Central memory CD8-positive, alpha-beta T cell (primary cell): ENCODE results near the gene MFRP.
"Not testable (repeated sequence)": the region's sequence is repeated elsewhere in the genome, so short reads cannot be mapped to it uniquely, and the experiment has no call there.

ENCODE experiments used
- ATAC-seq: fragments of 150-1000 bp; cut with Tn5 transposase; replicated peaks from 2 replicates; pipeline ENCODE4 v1.10.0; 2022; ENCODE audit warnings: mild to moderate bottlenecking, moderate FRiP score, moderate number of reproducible peaks; ENCODE audit not compliant: poor library complexity, severe bottlenecking; ENCODE audit errors: extremely low read depth
- DNase-seq, 2 donors: peaks; one replicate each; pipeline ENCODE4 v3.0.0; 2021; ENCODE audit warnings: low spot score in 2 of 2
- H3K27ac Mint-ChIP-seq: one replicate; pipeline ENCODE4 v1.8.0; 2022; ENCODE audit warnings: low read depth, mild to moderate bottlenecking, moderate library complexity, mixed read lengths
- H3K27me3 Mint-ChIP-seq: one replicate; pipeline ENCODE4 v1.8.0; 2022; ENCODE audit warnings: mixed read lengths
- H3K36me3 Mint-ChIP-seq: one replicate; pipeline ENCODE4 v1.8.0; 2022; ENCODE audit warnings: mild to moderate bottlenecking, moderate library complexity, mixed read lengths; ENCODE audit not compliant: insufficient read depth
- H3K4me1 Mint-ChIP-seq: one replicate; pipeline ENCODE4 v1.8.0; 2022; ENCODE audit warnings: mixed read lengths
- H3K4me3 Mint-ChIP-seq: one replicate; pipeline ENCODE4 v1.8.0; 2022; ENCODE audit warnings: mild to moderate bottlenecking, moderate library complexity, mixed read lengths
- H3K9me3 Mint-ChIP-seq: one replicate; pipeline ENCODE4 v1.8.0; 2022; ENCODE audit warnings: mixed read lengths

MFRP gene

DNA sequence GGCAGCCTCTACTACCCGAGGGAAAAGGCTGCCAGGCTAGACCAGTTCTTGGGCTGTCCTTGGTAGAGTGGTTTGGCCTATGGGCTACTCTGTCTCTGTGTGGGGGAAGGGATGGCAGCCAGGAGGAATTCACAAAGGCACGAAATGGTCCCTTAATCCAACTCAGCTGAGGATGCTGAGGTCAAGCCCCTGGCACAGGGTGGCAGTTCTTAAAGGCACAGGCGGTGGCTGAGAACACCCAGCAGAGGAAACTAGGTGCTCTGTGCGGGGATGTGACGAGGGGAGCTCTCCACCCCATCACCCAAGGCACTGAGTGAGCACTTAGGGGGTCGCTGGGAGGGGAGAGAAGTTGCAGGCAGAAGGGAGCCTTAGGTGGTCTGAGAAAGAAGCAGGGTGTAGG is at the start of gene MFRP:
Gene MFRP, minus strand, starts transcription at position 101 of the 400 bp plus-strand sequence. CDS start 192 bp downstream, outside the sequence.
- DNase-seq (no peak), ATAC-seq (no peak)
- peaks cover 73% of the 10 kb centered on the region for H3K27me3 Mint-ChIP-seq
- no peaks in the 10 kb centered on the region for H3K9me3 Mint-ChIP-seq
- no peak within 1 kb of the TSS for H3K4me3 Mint-ChIP-seq
- no peaks in the 10 kb centered on the region for H3K4me1 Mint-ChIP-seq
- no peaks in the 10 kb centered on the region for H3K36me3 Mint-ChIP-seq
- no peak within 1 kb of the TSS for H3K27ac Mint-ChIP-seq

DNA sequence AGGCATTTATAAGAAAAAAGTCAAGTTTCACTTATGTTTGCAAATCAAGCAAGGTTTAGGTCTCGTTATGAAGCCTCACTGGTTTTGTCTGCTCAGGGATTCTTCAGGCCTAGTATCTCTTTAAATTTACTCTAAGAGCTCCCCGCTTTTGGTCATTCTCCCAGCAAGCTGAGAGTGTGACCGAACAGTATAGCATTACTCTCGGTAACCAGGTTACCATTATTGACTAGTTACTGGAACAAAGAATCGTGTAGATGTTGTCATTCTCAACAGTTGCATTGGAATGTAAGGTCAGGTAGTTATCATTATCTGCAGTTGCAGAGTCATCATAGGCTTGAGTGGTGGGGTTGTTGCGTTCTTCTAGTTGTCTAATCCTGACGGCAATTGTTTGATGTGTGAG is 44.8 kb upstream of the MFRP start:
- no peaks in the 10 kb centered on the region for H3K9me3 Mint-ChIP-seq
- peaks cover 44% of the 10 kb centered on the region for H3K27me3 Mint-ChIP-seq
- no peak overlapping the region for H3K4me3 Mint-ChIP-seq
- H3K4me1 Mint-ChIP-seq: no peaks in the 10 kb centered on the region
- no peak for DNase-seq
- H3K27ac Mint-ChIP-seq: no peak overlapping the region
- ATAC-seq: no peak
- no peaks in the 10 kb centered on the region for H3K36me3 Mint-ChIP-seq

DNA sequence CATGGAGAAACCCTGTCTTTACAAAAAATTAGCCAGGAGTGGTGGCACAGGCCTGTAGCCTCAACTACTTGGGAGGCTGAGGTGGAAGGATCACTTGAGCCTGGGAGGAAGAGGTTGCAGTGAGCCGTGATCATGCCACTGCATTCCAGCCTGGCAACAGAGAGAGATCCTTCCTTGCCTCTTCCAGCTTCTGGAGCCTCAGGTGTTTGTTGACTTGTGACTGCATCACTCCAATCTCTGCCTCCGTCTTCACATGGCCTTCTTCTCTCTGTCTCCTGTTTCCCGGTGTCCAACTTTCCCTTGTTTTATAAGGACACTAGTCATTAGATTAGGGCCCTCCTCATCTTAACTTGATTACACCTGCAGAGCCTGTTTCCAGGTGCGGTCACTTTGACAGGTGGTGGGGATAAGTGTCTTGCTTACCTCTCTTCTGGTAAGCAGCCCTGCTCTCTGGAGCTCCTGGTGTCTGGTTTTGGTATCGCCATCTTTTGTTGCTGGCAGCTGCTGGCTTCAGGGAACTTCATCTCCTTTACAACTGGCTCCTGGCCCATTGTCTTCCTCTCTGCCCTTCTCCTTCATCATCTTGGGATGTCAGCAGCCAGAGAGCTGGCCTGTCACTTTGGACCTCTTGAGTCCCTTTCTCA is 43.2 kb upstream of the MFRP start:
- ATAC-seq (no peak), DNase-seq (no peak)
- H3K27ac Mint-ChIP-seq: no peak overlapping the region

DNA sequence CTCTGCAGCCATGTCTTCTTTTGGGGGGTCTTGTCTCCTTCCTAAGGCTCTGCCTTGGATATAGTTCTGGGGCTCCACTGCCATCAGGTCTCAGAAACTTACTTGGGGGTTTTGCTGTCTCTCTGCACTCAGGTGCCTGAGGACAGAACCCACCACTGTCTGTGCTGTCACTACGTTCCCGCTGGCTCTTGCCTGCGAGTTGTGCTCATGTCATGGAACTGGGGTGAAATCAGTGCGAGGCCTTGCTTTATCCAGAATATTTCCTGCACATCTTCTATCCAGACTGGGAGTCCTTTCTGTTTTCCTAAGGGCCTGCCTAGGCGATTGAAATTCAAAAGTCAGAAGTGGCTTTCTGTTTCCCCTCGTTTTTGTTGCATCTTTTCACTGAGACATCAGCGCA is 41.6 kb upstream of the MFRP start:
- no peak overlapping the region for H3K4me3 Mint-ChIP-seq
- DNase-seq: no peak
- H3K9me3 Mint-ChIP-seq: no peaks in the 10 kb centered on the region
- no peaks in the 10 kb centered on the region for H3K4me1 Mint-ChIP-seq
- no peaks in the 10 kb centered on the region for H3K36me3 Mint-ChIP-seq
- no peak for ATAC-seq
- H3K27me3 Mint-ChIP-seq: peaks cover 25% of the 10 kb centered on the region
- no peak overlapping the region for H3K27ac Mint-ChIP-seq

More for the DNA sequence above, 43.2 kb upstream of the MFRP start:
- Mint-ChIP-seq H3K9me3 (no peaks in the 10 kb centered on the region), H3K4me3 (no peak overlapping the region), H3K36me3 (no peaks in the 10 kb centered on the region), H3K27me3 (peaks cover 35% of the 10 kb centered on the region), H3K4me1 (no peaks in the 10 kb centered on the region)

DNA sequence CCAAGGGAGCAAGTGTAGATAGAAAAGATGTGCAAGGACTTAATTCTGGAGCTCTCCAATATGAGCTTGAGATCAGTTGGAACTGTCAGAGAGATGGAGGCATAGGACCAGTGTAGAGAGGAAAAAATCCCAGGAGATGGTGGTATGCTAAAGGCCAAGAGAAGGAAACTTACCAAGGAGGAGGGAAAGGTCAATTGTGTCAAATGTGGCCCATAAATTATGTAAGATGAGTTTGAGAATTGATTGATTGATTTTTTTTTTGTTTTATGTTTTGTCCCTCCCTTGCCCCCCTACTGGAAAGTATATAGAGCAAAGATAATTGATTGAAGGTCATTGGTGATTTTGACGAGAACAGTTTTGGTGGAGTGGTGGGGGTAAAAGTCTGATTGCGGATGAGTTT is 37.8 kb upstream of the MFRP start:
- Mint-ChIP-seq H3K4me1 (no peaks in the 10 kb centered on the region), H3K4me3 (no peak overlapping the region), H3K36me3 (peaks cover 4% of the 10 kb centered on the region), H3K9me3 (no peaks in the 10 kb centered on the region), H3K27me3 (peaks cover under 1% of the 10 kb centered on the region), H3K27ac (no peak overlapping the region)
- no peak for ATAC-seq
- DNase-seq: no peak

DNA sequence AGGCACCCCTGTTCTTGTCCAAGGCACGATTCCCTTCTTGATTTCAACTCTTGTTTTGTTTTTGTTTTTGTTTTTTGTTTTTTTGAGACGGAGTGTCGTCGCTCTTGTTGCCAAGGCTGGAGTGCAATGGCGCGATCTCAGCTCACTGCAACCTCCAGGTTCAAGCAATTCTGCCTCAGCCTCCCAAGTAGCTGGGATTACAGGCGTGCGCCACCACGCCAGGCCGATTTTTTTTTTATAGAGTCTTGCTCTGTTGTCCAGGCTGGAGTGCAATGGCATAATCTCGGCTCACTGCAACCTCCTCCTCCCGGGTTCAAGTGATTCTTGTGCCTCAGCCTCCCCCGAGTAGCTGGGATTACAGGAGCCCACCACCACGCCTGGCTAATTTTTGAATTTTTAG is 36.0 kb upstream of the MFRP start:
- not testable (repeated sequence) for H3K4me1 Mint-ChIP-seq, H3K4me3 Mint-ChIP-seq

DNA sequence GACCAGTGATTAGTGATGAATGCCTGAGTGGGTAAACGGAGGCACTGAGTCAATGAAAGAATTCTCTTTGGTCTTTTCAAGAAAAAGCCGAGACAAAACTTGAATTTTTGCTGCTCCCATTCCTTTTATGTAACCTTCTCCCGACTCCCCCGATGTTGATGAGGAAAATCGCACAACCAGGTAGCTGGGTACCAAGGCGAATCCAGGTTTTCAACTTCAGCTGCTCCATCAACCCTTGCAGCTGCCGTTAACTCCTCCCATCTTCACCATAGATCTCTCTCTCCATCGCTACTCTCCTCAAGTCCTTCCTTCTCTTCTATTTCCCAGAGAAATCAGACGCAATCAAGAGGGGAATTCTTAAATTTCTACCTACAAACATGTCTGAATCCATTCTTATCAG is 35.6 kb upstream of the MFRP start:
- no peaks in the 10 kb centered on the region for H3K27me3 Mint-ChIP-seq
- H3K36me3 Mint-ChIP-seq: peaks cover 6% of the 10 kb centered on the region
- no peak for DNase-seq
- no peaks in the 10 kb centered on the region for H3K9me3 Mint-ChIP-seq
- ATAC-seq: no peak
- H3K27ac Mint-ChIP-seq: no peak overlapping the region
- no peak overlapping the region for H3K4me3 Mint-ChIP-seq
- H3K4me1 Mint-ChIP-seq: no peaks in the 10 kb centered on the region

More for the DNA sequence above, 36.0 kb upstream of the MFRP start:
- not testable (repeated sequence) for H3K27me3 Mint-ChIP-seq, H3K9me3 Mint-ChIP-seq, H3K27ac Mint-ChIP-seq, H3K36me3 Mint-ChIP-seq, ATAC-seq, DNase-seq

DNA sequence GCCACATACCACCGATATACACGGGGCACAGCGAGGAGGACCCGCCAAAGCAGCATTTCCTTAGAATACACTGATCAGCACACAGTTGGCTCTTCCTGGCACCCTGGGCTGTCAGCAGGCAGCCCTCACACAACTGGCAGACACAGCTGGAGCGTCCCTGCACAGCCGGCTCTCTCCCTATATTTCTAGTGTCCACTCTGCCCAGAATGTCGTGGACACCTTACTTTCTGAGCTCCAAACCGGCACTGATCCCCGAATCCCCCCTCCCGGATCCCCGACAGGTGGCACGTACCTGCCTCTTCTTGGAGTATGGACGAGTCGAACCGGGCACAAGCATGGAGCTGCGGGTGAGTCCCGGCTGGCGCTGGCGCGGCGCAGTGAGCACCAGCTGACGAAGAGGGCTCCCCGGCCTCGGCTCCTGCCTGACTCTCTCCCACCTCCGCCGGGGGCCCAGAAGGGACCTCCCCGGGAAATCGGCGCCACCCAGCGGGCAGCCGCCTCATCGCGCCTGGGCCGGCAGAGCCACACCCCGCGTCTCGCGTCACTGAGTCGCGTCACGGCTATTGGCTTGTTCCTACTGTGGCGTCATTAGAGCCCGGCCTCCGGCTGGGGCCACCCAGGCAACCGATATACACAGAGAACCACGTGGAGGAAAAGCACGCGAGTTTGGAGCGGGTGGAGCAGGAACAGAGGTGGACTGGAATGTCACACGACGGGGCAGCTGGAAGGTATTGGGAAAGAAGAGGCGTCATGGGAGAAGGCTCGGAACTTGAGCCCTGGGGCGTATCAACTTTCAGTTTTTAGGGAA is 34.9 kb upstream of the MFRP start, which contains the start of gene USP2:
Gene USP2, minus strand, starts transcription at position 510 of the 808 bp plus-strand sequence. CDS start 8,210 bp downstream, outside the sequence.
- H3K27me3 Mint-ChIP-seq: no peaks in the 10 kb centered on the region
- peaks cover 6% of the 10 kb centered on the region for H3K36me3 Mint-ChIP-seq
- DNase-seq: peak; percentile 98
- H3K9me3 Mint-ChIP-seq: no peaks in the 10 kb centered on the region
- ATAC-seq: peak; percentile 99
- H3K27ac Mint-ChIP-seq: no peak within 1 kb of the TSS
- H3K4me3 Mint-ChIP-seq: no peak within 1 kb of the TSS
- H3K4me1 Mint-ChIP-seq: no peaks in the 10 kb centered on the region

DNA sequence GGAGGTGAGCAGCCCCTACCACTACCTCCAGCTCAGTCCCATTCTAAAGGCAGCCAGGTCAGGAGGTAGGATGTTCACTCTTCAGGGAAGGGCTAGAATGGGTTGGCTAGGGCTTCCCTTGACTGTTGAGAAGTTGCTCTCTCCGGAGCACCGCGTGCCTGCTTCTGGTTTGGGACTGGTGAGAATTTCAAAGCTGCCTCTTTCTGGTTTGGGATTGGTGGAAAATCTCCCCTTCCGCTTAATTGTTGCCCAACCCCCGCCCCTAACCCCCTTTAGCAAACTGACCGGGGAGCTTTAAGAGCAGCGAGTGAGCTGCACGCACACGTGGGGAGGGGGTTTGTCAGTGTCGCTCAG is 34.3 kb upstream of the MFRP start:
- DNase-seq (no peak), ATAC-seq (no peak)
- H3K9me3 Mint-ChIP-seq: no peaks in the 10 kb centered on the region
- peaks cover 6% of the 10 kb centered on the region for H3K36me3 Mint-ChIP-seq
- no peak overlapping the region for H3K27ac Mint-ChIP-seq
- H3K4me1 Mint-ChIP-seq: no peaks in the 10 kb centered on the region
- H3K4me3 Mint-ChIP-seq: no peak overlapping the region
- no peaks in the 10 kb centered on the region for H3K27me3 Mint-ChIP-seq

DNA sequence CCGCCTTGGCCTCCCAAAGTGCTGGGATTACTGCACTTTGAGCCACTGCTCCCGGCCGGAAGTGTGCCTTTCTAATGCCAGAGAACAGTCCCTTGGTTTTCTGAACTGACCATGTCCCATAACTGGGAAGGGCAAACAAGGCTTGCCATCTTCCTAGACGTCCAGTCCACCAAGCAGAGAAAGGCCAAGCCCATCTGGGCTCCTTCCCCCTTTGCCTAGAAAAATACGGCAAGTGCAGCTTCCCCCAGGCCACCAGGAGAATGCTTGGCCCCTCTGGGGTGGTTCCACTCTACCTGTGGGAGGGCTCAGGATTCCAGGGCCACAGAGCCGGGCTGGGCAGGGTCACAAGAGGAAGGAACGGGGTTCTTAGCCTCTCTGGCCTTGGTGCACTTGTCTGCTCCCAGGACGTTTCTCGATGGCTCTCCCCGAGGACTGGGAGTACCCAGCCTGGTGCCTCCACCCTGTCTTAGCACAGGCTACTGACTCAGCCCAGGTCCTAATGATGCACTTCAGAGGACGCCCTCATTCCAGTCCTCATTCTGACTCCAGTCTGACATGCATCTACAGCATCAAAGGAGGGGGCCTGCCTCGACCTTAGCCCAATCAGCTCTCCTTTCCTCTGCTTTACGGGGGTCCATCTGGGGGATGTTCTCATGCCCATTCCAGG is 33.8 kb upstream of the MFRP start:
- ATAC-seq (no peak), DNase-seq (no peak)
- no peaks in the 10 kb centered on the region for H3K27me3 Mint-ChIP-seq
- H3K36me3 Mint-ChIP-seq: peaks cover 6% of the 10 kb centered on the region
- H3K27ac Mint-ChIP-seq: no peak overlapping the region
- no peaks in the 10 kb centered on the region for H3K9me3 Mint-ChIP-seq
- no peaks in the 10 kb centered on the region for H3K4me1 Mint-ChIP-seq
- no peak overlapping the region for H3K4me3 Mint-ChIP-seq

DNA sequence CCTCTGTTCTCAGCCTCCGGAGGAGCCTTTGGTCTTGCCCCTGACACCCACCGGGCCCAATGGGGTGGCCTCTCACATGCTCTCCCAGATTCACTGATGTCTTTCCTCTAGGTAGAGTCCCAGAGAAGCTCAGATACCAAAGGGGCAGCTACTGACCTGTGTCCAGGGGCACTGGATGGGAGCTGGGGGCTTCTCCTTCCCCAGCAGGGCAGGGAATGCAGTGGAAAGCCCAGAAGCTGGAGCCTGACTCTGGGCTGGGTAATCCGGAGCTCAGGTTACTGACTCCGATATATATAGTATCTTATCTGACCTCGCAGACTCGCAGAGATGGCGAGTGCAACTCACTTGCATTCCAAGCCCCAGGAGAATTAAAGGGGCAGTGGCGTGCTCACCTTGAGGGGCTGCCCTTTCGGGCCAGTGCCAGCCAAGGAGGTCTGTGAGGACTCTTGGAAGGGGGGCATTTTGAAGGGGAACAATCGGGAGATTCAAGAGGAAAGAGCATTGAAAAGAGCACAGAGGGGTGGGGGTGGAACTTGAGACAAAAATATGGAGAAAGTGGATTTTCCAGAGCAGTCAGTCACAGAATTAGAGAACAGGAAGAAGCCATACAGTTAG is 32.5 kb upstream of the MFRP start:
- H3K4me3 Mint-ChIP-seq: no peak overlapping the region
- no peaks in the 10 kb centered on the region for H3K9me3 Mint-ChIP-seq
- H3K27ac Mint-ChIP-seq: peak overlapping the region; percentile 68
- ATAC-seq: no peak
- H3K27me3 Mint-ChIP-seq: no peaks in the 10 kb centered on the region
- H3K36me3 Mint-ChIP-seq: peaks cover 9% of the 10 kb centered on the region
- H3K4me1 Mint-ChIP-seq: peaks cover 3% of the 10 kb centered on the region
- DNase-seq: no peak

DNA sequence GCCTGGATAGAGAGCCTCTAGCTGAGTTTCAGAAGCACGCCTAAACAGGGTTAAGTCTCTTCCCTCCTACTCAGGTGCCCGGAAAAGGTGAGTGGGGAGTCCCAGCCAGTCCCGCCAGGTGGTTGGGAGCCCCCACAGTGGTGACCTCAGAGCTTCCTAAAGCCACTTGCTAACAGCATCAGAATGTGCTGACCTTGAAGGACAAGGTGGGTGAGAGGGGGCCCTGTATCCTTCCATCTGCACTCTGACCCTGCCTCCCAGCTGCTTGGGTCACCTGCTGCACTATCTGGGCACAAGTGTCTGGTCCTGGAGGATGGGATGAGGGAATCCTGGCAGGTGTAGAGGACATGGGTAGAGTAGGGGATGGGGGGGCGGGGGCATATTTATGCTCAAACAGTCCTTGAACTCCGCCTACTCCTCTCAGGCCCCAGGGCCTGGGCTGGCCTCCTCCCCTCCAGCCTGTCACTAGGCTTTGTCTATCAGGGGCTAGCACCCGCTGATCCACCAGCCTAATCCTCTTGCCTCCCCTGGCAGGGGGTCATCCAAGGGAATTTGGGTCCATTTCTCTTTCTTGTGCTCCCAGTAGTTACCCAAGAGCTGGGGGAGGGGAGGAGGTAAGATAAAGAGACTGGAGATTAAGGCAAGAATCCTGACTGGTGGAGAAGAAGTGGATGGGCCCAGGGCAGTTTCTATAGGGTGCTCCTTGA is 31.6 kb upstream of the MFRP start:
- no peak overlapping the region for H3K4me3 Mint-ChIP-seq
- DNase-seq: no peak
- peaks cover 9% of the 10 kb centered on the region for H3K36me3 Mint-ChIP-seq
- H3K27me3 Mint-ChIP-seq: no peaks in the 10 kb centered on the region
- no peak overlapping the region for H3K27ac Mint-ChIP-seq
- ATAC-seq: no peak
- no peaks in the 10 kb centered on the region for H3K9me3 Mint-ChIP-seq
- H3K4me1 Mint-ChIP-seq: peaks cover 11% of the 10 kb centered on the region
